ENCODE data around the gene ABCA6.

Gene ABCA6

DNA sequence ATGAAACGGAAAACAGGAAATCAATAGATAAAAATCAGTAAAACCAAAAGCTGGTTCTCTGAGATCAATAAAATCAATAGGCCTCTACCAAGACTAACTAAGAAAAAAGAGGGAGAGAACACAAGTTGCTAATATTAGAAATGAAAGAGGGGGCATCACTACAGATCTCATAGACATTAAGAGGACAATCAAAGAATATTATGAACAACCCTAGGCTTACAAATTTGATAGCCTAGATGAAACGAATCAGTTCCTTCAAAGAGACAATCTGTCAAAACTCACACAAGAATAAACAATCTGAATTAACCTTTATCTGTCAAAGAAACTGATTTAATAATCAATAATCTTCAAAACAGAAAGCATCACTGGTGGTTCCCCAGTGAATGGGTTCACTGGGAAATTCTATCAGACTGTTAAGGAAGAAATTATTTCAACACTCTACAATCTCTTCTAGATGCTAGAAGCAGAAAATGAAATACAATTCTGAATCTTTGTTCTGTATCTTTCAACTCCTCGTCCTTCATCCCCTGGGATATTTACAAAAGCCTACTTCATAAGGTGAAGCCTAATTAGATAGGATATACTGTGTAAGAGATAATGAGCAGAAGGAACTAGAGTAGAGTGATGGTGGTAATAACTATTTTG is 85.4 kb downstream of the ABCA6 start:
- H3K79me2 ChIP-seq (ENCODE audit: insufficient read depth, low read length), result no peaks in the 10 kb centered on the region
- peaks cover 8% of the 10 kb centered on the region for H3K4me1 ChIP-seq (ENCODE audit: insufficient read depth, low read length, severe bottlenecking)
- H3K27ac ChIP-seq (ENCODE audit: low read depth, low read length, poor library complexity, severe bottlenecking), result no peak overlapping the region
- H3F3A ChIP-seq (ENCODE audit: insufficient read depth, low read length), result no peaks in the 10 kb centered on the region
- no peak for TF ChIP-seq EZH2 (IDR thresholded peaks at IDR 0.05; ENCODE audit: borderline replicate concordance, low read length)
- TF ChIP-seq, protein P1, sequence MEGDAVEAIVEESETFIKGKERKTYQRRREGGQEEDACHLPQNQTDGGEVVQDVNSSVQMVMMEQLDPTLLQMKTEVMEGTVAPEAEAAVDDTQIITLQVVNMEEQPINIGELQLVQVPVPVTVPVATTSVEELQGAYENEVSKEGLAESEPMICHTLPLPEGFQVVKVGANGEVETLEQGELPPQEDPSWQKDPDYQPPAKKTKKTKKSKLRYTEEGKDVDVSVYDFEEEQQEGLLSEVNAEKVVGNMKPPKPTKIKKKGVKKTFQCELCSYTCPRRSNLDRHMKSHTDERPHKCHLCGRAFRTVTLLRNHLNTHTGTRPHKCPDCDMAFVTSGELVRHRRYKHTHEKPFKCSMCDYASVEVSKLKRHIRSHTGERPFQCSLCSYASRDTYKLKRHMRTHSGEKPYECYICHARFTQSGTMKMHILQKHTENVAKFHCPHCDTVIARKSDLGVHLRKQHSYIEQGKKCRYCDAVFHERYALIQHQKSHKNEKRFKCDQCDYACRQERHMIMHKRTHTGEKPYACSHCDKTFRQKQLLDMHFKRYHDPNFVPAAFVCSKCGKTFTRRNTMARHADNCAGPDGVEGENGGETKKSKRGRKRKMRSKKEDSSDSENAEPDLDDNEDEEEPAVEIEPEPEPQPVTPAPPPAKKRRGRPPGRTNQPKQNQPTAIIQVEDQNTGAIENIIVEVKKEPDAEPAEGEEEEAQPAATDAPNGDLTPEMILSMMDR (IDR thresholded peaks at IDR 0.05; ENCODE audit: low read length), result no peak
- H3K27me3 ChIP-seq (ENCODE audit: insufficient read depth, low read length), result no peaks in the 10 kb centered on the region
- no peak overlapping the region for H2AFZ ChIP-seq (ENCODE audit: low read length)
- no peaks in the 10 kb centered on the region for H4K20me1 ChIP-seq (ENCODE audit: insufficient read depth, low read length)
- H3K4me3 ChIP-seq (ENCODE audit: low read depth, low read length, poor library complexity, severe bottlenecking), result no peak overlapping the region
- no peak overlapping the region for H3K9ac ChIP-seq (ENCODE audit: low read length)
- H3K9me3 ChIP-seq (ENCODE audit: low read length), result no peaks in the 10 kb centered on the region
- H3K36me3 ChIP-seq (ENCODE audit: insufficient read depth, low read length), result no peaks in the 10 kb centered on the region
- H3K9me2 ChIP-seq (ENCODE audit: low read depth, low read length), result no peaks in the 10 kb centered on the region
- no peak overlapping the region for H3K4me2 ChIP-seq (ENCODE audit: low read length)

DNA sequence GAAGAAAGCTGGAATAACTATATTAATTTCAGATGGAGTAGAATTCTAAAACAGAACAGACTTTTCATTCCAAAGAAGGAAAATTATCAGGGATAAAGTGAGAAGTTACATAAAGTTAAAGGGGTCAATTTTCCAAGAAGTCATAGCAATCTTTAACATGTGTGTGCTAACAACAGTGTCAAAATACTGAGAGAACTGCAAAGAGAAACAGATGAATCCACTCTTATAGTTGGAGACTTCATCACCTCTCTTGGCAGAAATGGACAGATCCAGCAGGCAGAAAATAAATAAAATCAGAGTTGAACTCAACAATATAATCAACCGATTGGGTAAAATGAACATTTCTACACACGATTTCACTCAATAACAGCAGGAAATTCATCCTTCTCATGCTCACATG is 86.4 kb downstream of the ABCA6 start:
- TF ChIP-seq, protein P1 (IDR thresholded peaks at IDR 0.05; ENCODE audit: low read length), result no peak
- no peaks in the 10 kb centered on the region for H3K79me2 ChIP-seq (ENCODE audit: insufficient read depth, low read length)

DNA sequence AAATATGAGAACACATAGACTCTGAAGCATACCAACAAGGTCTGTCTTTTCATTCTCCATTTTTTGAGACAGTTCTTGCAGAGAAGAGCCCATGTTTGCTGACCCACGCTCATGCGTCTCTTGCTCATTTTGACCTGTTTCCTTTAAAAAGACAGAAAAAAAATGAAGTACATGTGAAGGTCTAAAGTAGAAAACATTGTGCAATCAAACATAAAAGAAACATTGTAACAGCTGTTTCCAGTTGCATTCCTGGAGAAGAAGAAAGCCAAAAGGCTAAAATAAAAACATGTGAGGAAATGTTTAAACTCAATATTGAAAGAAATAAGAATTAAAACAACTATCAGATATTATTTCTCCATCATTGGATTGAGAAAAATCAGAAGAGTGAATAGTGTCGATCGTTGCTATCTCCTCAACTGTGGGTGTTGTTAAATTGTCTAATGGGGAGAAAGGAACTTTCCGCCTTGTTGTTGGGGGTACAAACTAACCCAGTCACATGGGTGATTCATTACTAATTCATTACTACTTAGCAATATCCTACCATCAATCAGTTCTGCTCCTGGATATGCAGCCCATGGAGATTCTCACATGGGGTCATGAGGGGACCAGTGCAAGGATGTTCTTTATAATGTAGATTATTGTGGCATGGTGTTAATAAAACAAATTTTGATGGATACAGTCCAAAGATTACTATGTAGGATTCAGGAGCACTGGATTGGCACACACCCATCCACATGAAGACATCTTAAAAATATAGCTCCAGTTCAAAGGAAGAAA is 90.5 kb downstream of the ABCA6 start:
- H3K9me3 ChIP-seq (ENCODE audit: low read length), result no peaks in the 10 kb centered on the region
- H3K9me2 ChIP-seq (ENCODE audit: low read depth, low read length), result no peaks in the 10 kb centered on the region
- H3K27ac ChIP-seq (ENCODE audit: low read depth, low read length, poor library complexity, severe bottlenecking), result no peak overlapping the region
- no peaks in the 10 kb centered on the region for H4K20me1 ChIP-seq (ENCODE audit: insufficient read depth, low read length)
- no peak overlapping the region for H2AFZ ChIP-seq (ENCODE audit: low read length)
- H3F3A ChIP-seq (ENCODE audit: insufficient read depth, low read length), result no peaks in the 10 kb centered on the region
- H3K36me3 ChIP-seq (ENCODE audit: insufficient read depth, low read length), result no peaks in the 10 kb centered on the region
- H3K9ac ChIP-seq (ENCODE audit: low read length), result no peak overlapping the region
- no peaks in the 10 kb centered on the region for H3K4me1 ChIP-seq (ENCODE audit: insufficient read depth, low read length, severe bottlenecking)
- no peak overlapping the region for H3K4me2 ChIP-seq (ENCODE audit: low read length)
- TF ChIP-seq, protein P1 (IDR thresholded peaks at IDR 0.05; ENCODE audit: low read length), result no peak
- no peak for TF ChIP-seq EZH2 (IDR thresholded peaks at IDR 0.05; ENCODE audit: borderline replicate concordance, low read length)
- H3K79me2 ChIP-seq (ENCODE audit: insufficient read depth, low read length), result no peaks in the 10 kb centered on the region
- H3K27me3 ChIP-seq (ENCODE audit: insufficient read depth, low read length), result no peaks in the 10 kb centered on the region
- H3K4me3 ChIP-seq (ENCODE audit: low read depth, low read length, poor library complexity, severe bottlenecking), result no peak overlapping the region

More for the DNA sequence above, 86.4 kb downstream of the ABCA6 start:
- Histone ChIP-seq H3K36me3 (ENCODE audit: insufficient read depth, low read length) (no peaks in the 10 kb centered on the region), H3K27ac (ENCODE audit: low read depth, low read length, poor library complexity, severe bottlenecking) (no peak overlapping the region), H3K9me2 (ENCODE audit: low read depth, low read length) (no peaks in the 10 kb centered on the region), H3K9ac (ENCODE audit: low read length) (no peak overlapping the region), H2AFZ (ENCODE audit: low read length) (no peak overlapping the region), H3K9me3 (ENCODE audit: low read length) (no peaks in the 10 kb centered on the region), H3K4me1 (ENCODE audit: insufficient read depth, low read length, severe bottlenecking) (peaks cover under 1% of the 10 kb centered on the region), H4K20me1 (ENCODE audit: insufficient read depth, low read length) (no peaks in the 10 kb centered on the region), H3K4me2 (ENCODE audit: low read length) (no peak overlapping the region), H3K27me3 (ENCODE audit: insufficient read depth, low read length) (no peaks in the 10 kb centered on the region), H3K4me3 (ENCODE audit: low read depth, low read length, poor library complexity, severe bottlenecking) (no peak overlapping the region), H3F3A (ENCODE audit: insufficient read depth, low read length) (no peaks in the 10 kb centered on the region)
